ENCODE results near the gene CMBL.

GRCh38 chr5:10268100-10268499 lies 39.6 kb downstream of the CMBL start:
- no peak for TF ChIP-seq POLR2A (IDR thresholded peaks at IDR 0.05)
- no peak for TF ChIP-seq CTCF (IDR thresholded peaks at IDR 0.05)

Measured in Peyer's patch (tissue), 4 donors.